GM12875 (cell line): Measurements from ENCODE around the gene ELL.

Experiments
- H3K4me3 ChIP-seq: one replicate; pipeline ENCODE4 v1.5.1; 2011; ENCODE audit warnings: low read depth, low read length, control low read depth
- CTCF ChIP-seq: IDR thresholded peaks from 2 replicates; pipeline ENCODE4 v1.5.1; 2011; ENCODE audit warnings: low read depth, mild to moderate bottlenecking, control low read depth, inconsistent platforms, low read length, moderate library complexity, borderline replicate concordance; ENCODE audit not compliant: insufficient read depth

The ELL gene

GRCh38 chr19:18444513-18444912 is 77.4 kb downstream of the ELL start:
- H3K4me3 ChIP-seq = no peak overlapping the region
- TF ChIP-seq CTCF = no peak

- no peak for TF ChIP-seq CTCF
- H3K4me3 ChIP-seq = no peak overlapping the region
Measured at GRCh38 chr19:18443831-18444230, 78.0 kb downstream of the ELL start.

GRCh38 chr19:18443406-18443805 is 78.5 kb downstream of the ELL start:
- H3K4me3 ChIP-seq = no peak overlapping the region
- no peak for TF ChIP-seq CTCF

GRCh38 chr19:18442941-18443340 is 78.9 kb downstream of the ELL start:
- H3K4me3 ChIP-seq = no peak overlapping the region
- TF ChIP-seq CTCF = no peak

GRCh38 chr19:18441804-18442788 is 79.8 kb downstream of the ELL start:
- H3K4me3 ChIP-seq = no peak overlapping the region
- no peak for TF ChIP-seq CTCF

GRCh38 chr19:18440936-18441803 is 80.7 kb downstream of the ELL start:
- TF ChIP-seq CTCF = no peak
- H3K4me3 ChIP-seq = no peak overlapping the region
